ENCODE data around the gene SPRED3. TPM values are rescaled to one million over a fixed set of nuclear protein-coding genes. Genes with fewer than 3 reads are reported as not detected.
A peak's percentile ranks its signal among the peaks of the same experiment; 100 is the strongest.

The SPRED3 gene
- total RNA-seq, 4 donors from 2014 or later: 0.14 to 3.0 (median 0.48) TPM; not detected in 1

GRCh38 chr19:38370299-38370698, 18.2 kb upstream of the SPRED3 start:
- WGBS, 2 donors (ENCODE audit: low coverage in 1 of 2): 54 to 65% methylated on average over 3 to 12 of the region's 12 CpGs
- no peak for DNase-seq
- peaks cover 0 to 5% (median 2%) of the 10 kb centered on the region in 4 donors for H3K4me1 ChIP-seq
- intact Hi-C loops (cut with DNase I; ENCODE audit: low total_unique reads): no loop called here
- no peak overlapping the region for H3K27ac ChIP-seq
- no peak overlapping the region for H3K4me3 ChIP-seq
- H3K36me3 ChIP-seq: no peaks in the 10 kb centered on the region
- no peaks in the 10 kb centered on the region for H3K9me3 ChIP-seq
- H3K27me3 ChIP-seq: peaks cover 10% of the 10 kb centered on the region
- in situ Hi-C loops (cut with MboI; ENCODE audit: low pct_ligation_motif_present in 1 of 4, low pct_unique_long_range_greater_than_20kb in 1 of 4, low sequenced_read_pairs in 3 of 4): no loop called here
- TF ChIP-seq CTCF (IDR thresholded peaks at IDR 0.05) (no peak), EP300 (IDR thresholded peaks at IDR 0.05; ENCODE audit: low read depth) (no peak), POLR2AphosphoS5 (IDR thresholded peaks at IDR 0.05) (no peak), POLR2A (IDR thresholded peaks at IDR 0.05) (no peak)

GRCh38 chr19:38371081-38371480, 17.4 kb upstream of the SPRED3 start:
- 80% methylated on average over 1 to 6 of the region's 6 CpGs for WGBS, 2 donors (ENCODE audit: low coverage in 1 of 2)
- no peaks in the 10 kb centered on the region for H3K9me3 ChIP-seq
- intact Hi-C loops (cut with DNase I; ENCODE audit: low total_unique reads): no loop called here
- no peak for DNase-seq
- peaks cover 8% of the 10 kb centered on the region for H3K27me3 ChIP-seq
- H3K36me3 ChIP-seq: no peaks in the 10 kb centered on the region
- H3K27ac ChIP-seq: no peak overlapping the region
- H3K4me1 ChIP-seq: peaks cover 6 to 13% (median 10%) of the 10 kb centered on the region in 4 donors
- TF ChIP-seq EP300 (IDR thresholded peaks at IDR 0.05; ENCODE audit: low read depth) (no peak), POLR2A (IDR thresholded peaks at IDR 0.05) (no peak), CTCF (IDR thresholded peaks at IDR 0.05) (no peak), POLR2AphosphoS5 (IDR thresholded peaks at IDR 0.05) (no peak)
- in situ Hi-C loops (cut with MboI; ENCODE audit: low pct_ligation_motif_present in 1 of 4, low pct_unique_long_range_greater_than_20kb in 1 of 4, low sequenced_read_pairs in 3 of 4): no loop called here
- no peak overlapping the region for H3K4me3 ChIP-seq

GRCh38 chr19:38373907-38374331, 14.6 kb upstream of the SPRED3 start:
- no peaks in the 10 kb centered on the region for H3K9me3 ChIP-seq
- in situ Hi-C loops (cut with MboI; ENCODE audit: low pct_ligation_motif_present in 1 of 4, low pct_unique_long_range_greater_than_20kb in 1 of 4, low sequenced_read_pairs in 3 of 4): no loop called here
- peaks cover 11 to 28% (median 16%) of the 10 kb centered on the region in 4 donors for H3K4me1 ChIP-seq
- peak overlapping the region in 3 of 4 donors; percentile 23 to 76 (median 66) for H3K4me3 ChIP-seq
- TF ChIP-seq POLR2A (IDR thresholded peaks at IDR 0.05) (no peak), POLR2AphosphoS5 (IDR thresholded peaks at IDR 0.05) (no peak), EP300 (IDR thresholded peaks at IDR 0.05; ENCODE audit: low read depth) (no peak), CTCF (IDR thresholded peaks at IDR 0.05) (no peak)
- intact Hi-C loops (cut with DNase I; ENCODE audit: low total_unique reads): no loop called here
- DNase-seq: no peak
- peaks cover 0 to 2% (median 0%) of the 10 kb centered on the region in 4 donors for H3K36me3 ChIP-seq
- H3K27ac ChIP-seq: peak overlapping the region; percentile 85 to 92 (median 88)
- H3K27me3 ChIP-seq: no peaks in the 10 kb centered on the region
- WGBS, 2 donors (ENCODE audit: low coverage in 1 of 2): 68 to 86% methylated on average over 2 to 6 of the region's 6 CpGs

- peak; percentile 92 to 97 (median 95) for TF ChIP-seq POLR2AphosphoS5 (IDR thresholded peaks at IDR 0.05)
- peak; percentile 72 for TF ChIP-seq EP300 (IDR thresholded peaks at IDR 0.05; ENCODE audit: low read depth)
- TF ChIP-seq POLR2A (IDR thresholded peaks at IDR 0.05): peak; percentile 95
- peak in 1 of 5 experiments; percentile 18 for TF ChIP-seq CTCF (IDR thresholded peaks at IDR 0.05)
- Histone ChIP-seq H3K27me3 (no peaks in the 10 kb centered on the region), H3K4me3 (peak within 1 kb of the TSS; percentile 66 to 82 (median 74)), H3K36me3 (peaks cover 0 to 6% (median 0%) of the 10 kb centered on the region in 4 donors), H3K9me3 (no peaks in the 10 kb centered on the region), H3K4me1 (peaks cover 11 to 28% (median 16%) of the 10 kb centered on the region in 4 donors), H3K27ac (peak within 1 kb of the TSS; percentile 85 to 92 (median 88))
- WGBS, 2 donors (ENCODE audit: low coverage in 1 of 2): 0 to 1% methylated on average over 4 to 40 of the region's 65 CpGs
- intact Hi-C loops (cut with DNase I; ENCODE audit: low total_unique reads): no loop called here
- DNase-seq: peak; percentile 99
- in situ Hi-C loops (cut with MboI; ENCODE audit: low pct_ligation_motif_present in 1 of 4, low pct_unique_long_range_greater_than_20kb in 1 of 4, low sequenced_read_pairs in 3 of 4): no loop called here
Observed at GRCh38 chr19:38374332-38375097, 14.0 kb upstream of the SPRED3 start, which contains the start of gene PSMD8. Gene PSMD8 (plus strand): TSS chr19:38374571. CDS start chr19:38374602, 31 bp downstream.

Measured in transverse colon (tissue), 4 donors.